HepG2 (cell line): ENCODE measurements around the gene PPP1R1B. TPM values are rescaled to one million over a fixed set of nuclear protein-coding genes. Genes with fewer than 3 reads are reported as not detected.

ENCODE experiments used
- GLI4 ChIP-seq: sonication (generic); formaldehyde crosslinking; IDR thresholded peaks from 2 replicates; pipeline ENCODE4 v1.5.1; 2020; ENCODE audit warnings: missing genetic modification reagents, mild to moderate bottlenecking, moderate library complexity, borderline replicate concordance
- HIC2 ChIP-seq: sonication (generic); formaldehyde crosslinking; IDR thresholded peaks from 2 replicates; pipeline ENCODE4 v1.9.0; 2022; ENCODE audit warnings: low read depth, missing genetic modification reagents
- HMG20A ChIP-seq: IDR thresholded peaks from 2 replicates; pipeline ENCODE4 v1.6.1; 2016; ENCODE audit warnings: borderline replicate concordance
- HNF4G ChIP-seq, 2 experiments: sonication (generic) in 1 of 2; formaldehyde crosslinking in 1 of 2; IDR thresholded peaks; 2 replicates each; pipeline versions ENCODE4 v1.4.0 to v1.6.1; 2011 to 2020; ENCODE audit warnings: borderline replicate concordance in 2 of 2, low read depth in 2 of 2, mild to moderate bottlenecking in 2 of 2, low read length in 1 of 2, missing genetic modification reagents in 1 of 2, moderate library complexity in 1 of 2
- JUN ChIP-seq: sonication (generic); formaldehyde crosslinking; IDR thresholded peaks from 2 replicates; pipeline ENCODE4 v1.4.0; 2020; ENCODE audit warnings: mild to moderate bottlenecking, missing genetic modification reagents
- MAZ ChIP-seq, 2 experiments: sonication (generic) in 1 of 2; formaldehyde crosslinking in 1 of 2; IDR thresholded peaks; 2 replicates each; pipeline versions ENCODE4 v1.5.0 to v1.6.1; 2012 to 2020; ENCODE audit warnings: low read depth in 2 of 2, mild to moderate bottlenecking in 2 of 2, borderline replicate concordance in 1 of 2, improper control_type of control experiment in 1 of 2, low read length in 1 of 2, missing genetic modification reagents in 1 of 2, moderate library complexity in 1 of 2
- MEF2D ChIP-seq: sonication (generic); formaldehyde crosslinking; IDR thresholded peaks from 2 replicates; pipeline ENCODE4 v1.5.1; 2020; ENCODE audit warnings: mild to moderate bottlenecking, missing genetic modification reagents
- NCOA5 ChIP-seq: sonication (generic); formaldehyde crosslinking; IDR thresholded peaks from 2 replicates; pipeline ENCODE4 v1.4.0; 2020; ENCODE audit warnings: missing genetic modification reagents
- NFE2 ChIP-seq: sonication (generic); formaldehyde crosslinking; IDR thresholded peaks from 2 replicates; pipeline ENCODE4 v1.4.0; 2020; ENCODE audit warnings: missing genetic modification reagents
- NFYC ChIP-seq: IDR thresholded peaks from 2 replicates; pipeline ENCODE4 v1.6.1; 2016; ENCODE audit warnings: missing genetic modification reagents, missing compliant biosample characterization
- POLR2A ChIP-seq, 2 experiments: IDR thresholded peaks; 2 replicates each; pipeline ENCODE4 v1.6.1; 2011; ENCODE audit warnings: low read depth in 2 of 2, low read length in 2 of 2, mild to moderate bottlenecking in 1 of 2, moderate library complexity in 1 of 2; ENCODE audit not compliant: insufficient read depth in 1 of 2
- RNF219 ChIP-seq: sonication (generic); formaldehyde crosslinking; IDR thresholded peaks from 2 replicates; pipeline ENCODE4 v1.5.0; 2020; ENCODE audit warnings: mild to moderate bottlenecking, missing genetic modification reagents
- TCF12 ChIP-seq, 2 experiments: fragments of 450-650 bp in 1 of 2; sonication (generic) in 1 of 2; formaldehyde crosslinking in 1 of 2; IDR thresholded peaks; 2 replicates each; pipeline versions ENCODE4 v1.6.1 to v1.8.0; 2017 to 2022; ENCODE audit warnings: antibody characterized with exemption in 1 of 2, mild to moderate bottlenecking in 1 of 2, missing genetic modification reagents in 1 of 2, moderate library complexity in 1 of 2
- ZHX1 ChIP-seq: sonication (generic); formaldehyde crosslinking; IDR thresholded peaks from 2 replicates; pipeline ENCODE4 v1.8.1; 2022; ENCODE audit warnings: low read depth, mild to moderate bottlenecking, missing genetic modification reagents
- ZMYM2 ChIP-seq: sonication (generic); formaldehyde crosslinking; IDR thresholded peaks from 2 replicates; pipeline ENCODE4 v1.8.0; 2022; ENCODE audit warnings: mild to moderate bottlenecking, missing genetic modification reagents
- ZNF10 ChIP-seq: sonication (generic); formaldehyde crosslinking; IDR thresholded peaks from 2 replicates; pipeline ENCODE4 v1.4.0; 2020; ENCODE audit warnings: mild to moderate bottlenecking, low read depth, missing genetic modification reagents, borderline replicate concordance
- ZNF629 ChIP-seq: sonication (generic); formaldehyde crosslinking; conservative IDR thresholded peaks from 2 replicates; pipeline ENCODE4 v1.5.0; 2020; ENCODE audit warnings: missing genetic modification reagents
- ZNF7 ChIP-seq: IDR thresholded peaks from 2 replicates; pipeline ENCODE4 v1.6.1; 2016; ENCODE audit warnings: missing biosample characterization, missing genetic modification reagents
- ZNF749 ChIP-seq: sonication (generic); formaldehyde crosslinking; IDR thresholded peaks from 2 replicates; pipeline ENCODE4 v1.8.0; 2022; ENCODE audit warnings: mild to moderate bottlenecking, missing genetic modification reagents, moderate library complexity, borderline replicate concordance
- polyA plus RNA-seq, 8 experiments: library from polyadenylated mRNA; depleted of rRNA in 3 of 8; stranded (reverse) in 7 of 8; unstranded in 1 of 8; fragments of >200 nt; fragmentation: Illumina TruSeq in 4 of 8; extraction: Trizol in 4 of 8; gene quantifications; 2 replicates each; pipeline versions ENCODE4 v1.2.1 to v1.2.3, GENCODE V29; 2011 to 2016; ENCODE audit warnings: low read depth in 4 of 8, missing spikeins in 1 of 8, mixed read lengths in 1 of 8; ENCODE audit not compliant: insufficient read depth in 1 of 8
- total RNA-seq, 5 experiments: library from RNA; depleted of rRNA; stranded (reverse); fragments of >200 nt; fragmentation: Illumina TruSeq; extraction: Trizol; gene quantifications; 2 replicates each; pipeline ENCODE4 v1.2.3, GENCODE V29; 2016; ENCODE audit warnings: low read depth in 1 of 5

Gene PPP1R1B
- total and polyA plus RNA-seq, 2 of the 13 experiments (the other 11 are each of a cell fraction or from before 2014, with no cell fraction given): 0.08 TPM; not detected in 1

- peak; percentile 33; the same call in 1 of the 2 replicates for TF ChIP-seq ZHX1 (CRISPR knock-in tag)
- TF ChIP-seq RNF219 (CRISPR knock-in tag): no peak
- 0 out of 2 replicates have a peak, but pooled peaks have one; percentile 40 for TF ChIP-seq NFYC (CRISPR knock-in tag)
- TF ChIP-seq JUN: peak; percentile 54; the same call in 1 of the 2 replicates
- TF ChIP-seq ZMYM2: 0 out of 2 replicates have a peak, but pooled peaks have one; percentile 33
- no peak for TF ChIP-seq ZNF629
- no peak for TF ChIP-seq NFE2
- TF ChIP-seq HMG20A (CRISPR knock-in tag): no peak
- peak; percentile 33; the same call in 1 of the 2 replicates for TF ChIP-seq MEF2D (CRISPR knock-in tag)
- peak; percentile 31; the same call in 1 of the 2 replicates for TF ChIP-seq MAZ (IDR thresholded peaks at IDR 0.05; ENCODE audit: borderline replicate concordance, low read depth, low read length)
- peak; percentile 68; the same call in 1 of the 2 replicates for TF ChIP-seq MAZ (CRISPR knock-in tag; IDR thresholded peaks at IDR 0.05; ENCODE audit: low read depth)
- TF ChIP-seq NCOA5 (CRISPR knock-in tag): no peak
- TF ChIP-seq ZNF7 (CRISPR knock-in tag): no peak
- peak; percentile 63 to 84 for TF ChIP-seq POLR2A (IDR thresholded peaks at IDR 0.05; ENCODE audit: insufficient read depth in 1 of 2, low read depth in 2 of 2, low read length in 2 of 2)
- no peak for TF ChIP-seq HNF4G (IDR thresholded peaks at IDR 0.05; ENCODE audit: borderline replicate concordance, low read depth, low read length)
- no peak for TF ChIP-seq HNF4G (CRISPR knock-in tag; IDR thresholded peaks at IDR 0.05; ENCODE audit: borderline replicate concordance, low read depth)
- peak; percentile 81; the same call in 1 of the 2 replicates for TF ChIP-seq ZNF749 (CRISPR knock-in tag)
- TF ChIP-seq TCF12 (IDR thresholded peaks at IDR 0.05): no peak
- peak; percentile 71; the same call in 1 of the 2 replicates for TF ChIP-seq TCF12 (CRISPR knock-in tag; IDR thresholded peaks at IDR 0.05)
- peak; percentile 25; the same call in 1 of the 2 replicates for TF ChIP-seq GLI4 (CRISPR knock-in tag)
- no peak for TF ChIP-seq ZNF10 (CRISPR knock-in tag)
- TF ChIP-seq HIC2 (CRISPR knock-in tag): no peak
Measured at GRCh38 chr17:39636927-39637736, 10.4 kb downstream of the PPP1R1B start, which contains the start of gene STARD3 (continued).
